A549 (cell line): ENCODE data around the gene TREX2.

Experiments
- CBX8 ChIP-seq: fragments of 200-600 bp; sonication (generic); IDR thresholded peaks from 2 replicates; pipeline ENCODE4 v1.6.1; 2016
- CHD2 ChIP-seq: fragments of 150-350 bp; IDR thresholded peaks from 2 replicates; pipeline ENCODE4 v1.6.1; 2014; ENCODE audit warnings: low read length; ENCODE audit not compliant: partially characterized antibody
- EP300 ChIP-seq, 2 experiments: fragments of >200 bp; sonication (Bioruptor Twin); formaldehyde crosslinking; IDR thresholded peaks; 2 replicates in 1 of 2; 3 replicates in 1 of 2; pipeline ENCODE4 v1.6.1; 2016 to 2017
- JUN ChIP-seq, 2 experiments: fragments of >200 bp; sonication (Bioruptor Twin); formaldehyde crosslinking; IDR thresholded peaks; 2 replicates in 1 of 2; 3 replicates in 1 of 2; pipeline ENCODE4 v1.6.1; 2016 to 2017
- NPAS2 ChIP-seq: fragments of 250-450 bp; sonication (Bioruptor Pico); IDR thresholded peaks from 2 replicates; pipeline ENCODE4 v1.8.0; 2022; ENCODE audit warnings: mild to moderate bottlenecking, moderate library complexity, borderline replicate concordance
- POLR2A ChIP-seq: IDR thresholded peaks from 2 replicates; pipeline ENCODE4 v1.6.1; 2012; ENCODE audit warnings: mild to moderate bottlenecking, low read length
- RAD21 ChIP-seq, 2 experiments: fragments of >200 bp in 1 of 2; sonication (Bioruptor Twin) in 1 of 2; formaldehyde crosslinking in 1 of 2; IDR thresholded peaks in 1 of 2; conservative IDR thresholded peaks in 1 of 2; 2 replicates in 1 of 2; 3 replicates in 1 of 2; pipeline ENCODE4 v1.6.1; 2012 to 2018; ENCODE audit warnings: inconsistent platforms in 1 of 2
- SREBF2 ChIP-seq: fragments of 450-650 bp; IDR thresholded peaks from 2 replicates; pipeline ENCODE4 v1.6.1; 2014; ENCODE audit warnings: mild to moderate bottlenecking, moderate library complexity
- TF ChIP-seq, protein P1 (sequence below): fragments of 450-650 bp; IDR thresholded peaks from 2 replicates; pipeline ENCODE4 v1.6.1; 2014; ENCODE audit warnings: antibody characterized with exemption
- TF ChIP-seq, protein P2 (sequence below): fragments of >200 bp; sonication (Bioruptor Twin); formaldehyde crosslinking; IDR thresholded peaks from 3 replicates; pipeline ENCODE4 v1.5.1; 2016

DNA sequence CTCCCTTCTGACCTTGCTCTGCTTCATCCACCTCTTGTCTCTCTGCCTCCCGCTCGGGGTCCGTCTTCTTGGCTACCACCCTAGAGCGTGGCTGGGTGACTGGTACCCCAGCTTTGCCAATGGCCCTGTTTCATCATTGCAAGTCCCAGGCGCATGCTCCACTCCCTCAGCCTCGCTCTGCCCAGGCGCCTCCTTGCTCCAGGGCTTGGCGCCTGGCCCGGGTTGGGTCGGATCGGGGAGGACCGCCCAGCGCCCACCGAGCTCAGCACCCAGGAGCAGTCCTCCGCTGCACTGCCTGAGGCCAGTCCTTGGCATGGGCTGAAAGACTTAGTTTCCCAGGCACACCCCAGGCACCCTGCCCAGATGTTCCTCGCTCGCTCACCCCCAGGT is 49.5 kb upstream of the TREX2 start:
- TF ChIP-seq, protein P1, sequence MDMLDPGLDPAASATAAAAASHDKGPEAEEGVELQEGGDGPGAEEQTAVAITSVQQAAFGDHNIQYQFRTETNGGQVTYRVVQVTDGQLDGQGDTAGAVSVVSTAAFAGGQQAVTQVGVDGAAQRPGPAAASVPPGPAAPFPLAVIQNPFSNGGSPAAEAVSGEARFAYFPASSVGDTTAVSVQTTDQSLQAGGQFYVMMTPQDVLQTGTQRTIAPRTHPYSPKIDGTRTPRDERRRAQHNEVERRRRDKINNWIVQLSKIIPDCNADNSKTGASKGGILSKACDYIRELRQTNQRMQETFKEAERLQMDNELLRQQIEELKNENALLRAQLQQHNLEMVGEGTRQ = no peak
- TF ChIP-seq, protein P2, sequence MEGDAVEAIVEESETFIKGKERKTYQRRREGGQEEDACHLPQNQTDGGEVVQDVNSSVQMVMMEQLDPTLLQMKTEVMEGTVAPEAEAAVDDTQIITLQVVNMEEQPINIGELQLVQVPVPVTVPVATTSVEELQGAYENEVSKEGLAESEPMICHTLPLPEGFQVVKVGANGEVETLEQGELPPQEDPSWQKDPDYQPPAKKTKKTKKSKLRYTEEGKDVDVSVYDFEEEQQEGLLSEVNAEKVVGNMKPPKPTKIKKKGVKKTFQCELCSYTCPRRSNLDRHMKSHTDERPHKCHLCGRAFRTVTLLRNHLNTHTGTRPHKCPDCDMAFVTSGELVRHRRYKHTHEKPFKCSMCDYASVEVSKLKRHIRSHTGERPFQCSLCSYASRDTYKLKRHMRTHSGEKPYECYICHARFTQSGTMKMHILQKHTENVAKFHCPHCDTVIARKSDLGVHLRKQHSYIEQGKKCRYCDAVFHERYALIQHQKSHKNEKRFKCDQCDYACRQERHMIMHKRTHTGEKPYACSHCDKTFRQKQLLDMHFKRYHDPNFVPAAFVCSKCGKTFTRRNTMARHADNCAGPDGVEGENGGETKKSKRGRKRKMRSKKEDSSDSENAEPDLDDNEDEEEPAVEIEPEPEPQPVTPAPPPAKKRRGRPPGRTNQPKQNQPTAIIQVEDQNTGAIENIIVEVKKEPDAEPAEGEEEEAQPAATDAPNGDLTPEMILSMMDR = no peak
- TF ChIP-seq CBX8 = no peak
- no peak for TF ChIP-seq CHD2
- no peak for TF ChIP-seq JUN (IDR thresholded peaks at IDR 0.05)
- TF ChIP-seq POLR2A = no peak
- no peak for TF ChIP-seq RAD21 (conservative IDR thresholded peaks at IDR 0.05 in 1 of 2, IDR thresholded peaks at IDR 0.05 in 1 of 2)
- no peak for TF ChIP-seq EP300 (IDR thresholded peaks at IDR 0.05)
- no peak for TF ChIP-seq NPAS2 (CRISPR knock-in tag)
- no peak for TF ChIP-seq SREBF2
